Stimulated activated CD4-positive, alpha-beta T cell treated with anti-CD3 and anti-CD28 coated beads, TNF-alpha, amount 100 ng/mL, for 4 hours (primary cell): ENCODE measurements around the gene POU6F2.
"Not testable (repeated sequence)": the region's sequence is repeated elsewhere in the genome, so short reads cannot be mapped to it uniquely, and the experiment has no call there.

Experiments
- DNase-seq, 3 experiments: peaks; one replicate each; pipeline ENCODE4 v3.0.0-alpha.2; 2020; ENCODE audit warnings: low read depth in 3 of 3

The POU6F2 gene

GRCh38 chr7:38977685-38978084 lies at the start of gene POU6F2:
Gene POU6F2, plus strand, starts transcription at chr7:38977909. Its CDS starts 45 bp downstream, at chr7:38977954.
- no peak for DNase-seq

GRCh38 chr7:38928506-38928905 lies 49.2 kb upstream of the POU6F2 start:
- no peak for DNase-seq

GRCh38 chr7:38929460-38930171 lies 48.1 kb upstream of the POU6F2 start:
- DNase-seq: no peak

- DNase-seq: peak in 1 of 3 experiments; percentile 7
Observed at GRCh38 chr7:38932509-38933168, 45.1 kb upstream of the POU6F2 start.

GRCh38 chr7:38934051-38934450 lies 43.7 kb upstream of the POU6F2 start:
- DNase-seq: no peak

- DNase-seq: no peak
Observed at GRCh38 chr7:38934536-38934935, 43.2 kb upstream of the POU6F2 start.

- DNase-seq: no peak
Observed at GRCh38 chr7:38936641-38937040, 41.1 kb upstream of the POU6F2 start.

GRCh38 chr7:38938001-38938485 lies 39.7 kb upstream of the POU6F2 start:
- no peak for DNase-seq

- no peak for DNase-seq
Observed at GRCh38 chr7:38938589-38938988, 39.1 kb upstream of the POU6F2 start.

GRCh38 chr7:38940774-38941173 lies 36.9 kb upstream of the POU6F2 start:
- no peak for DNase-seq

GRCh38 chr7:38942431-38943051 lies 35.2 kb upstream of the POU6F2 start:
- no peak for DNase-seq

- not testable (repeated sequence) for DNase-seq
Observed at GRCh38 chr7:38947541-38947940, 30.2 kb upstream of the POU6F2 start.

- no peak for DNase-seq
Observed at GRCh38 chr7:38950309-38950708, 27.4 kb upstream of the POU6F2 start.

GRCh38 chr7:38951213-38951612 lies 26.5 kb upstream of the POU6F2 start:
- no peak for DNase-seq

GRCh38 chr7:38953227-38953626 lies 24.5 kb upstream of the POU6F2 start:
- no peak for DNase-seq

- no peak for DNase-seq
Observed at GRCh38 chr7:38953971-38954370, 23.7 kb upstream of the POU6F2 start.

- no peak for DNase-seq
Observed at GRCh38 chr7:38955892-38956291, 21.8 kb upstream of the POU6F2 start.

- no peak for DNase-seq
Observed at GRCh38 chr7:38962028-38962427, 15.7 kb upstream of the POU6F2 start.

- no peak for DNase-seq
Observed at GRCh38 chr7:38964921-38965320, 12.8 kb upstream of the POU6F2 start.

GRCh38 chr7:38973760-38974159 lies 3.9 kb upstream of the POU6F2 start:
- DNase-seq: no peak

GRCh38 chr7:38975944-38976392 lies 1.7 kb upstream of the POU6F2 start:
- DNase-seq: no peak

- no peak for DNase-seq
Observed at GRCh38 chr7:38978491-38978890, 782 bp downstream of the POU6F2 start.

- DNase-seq: no peak
Observed at GRCh38 chr7:38992203-38992602, 14.5 kb downstream of the POU6F2 start.
